ENCODE results near the gene NR3C1. TPM values are rescaled to one million over a fixed set of nuclear protein-coding genes. Genes with fewer than 3 reads are reported as not detected.

Gene NR3C1
- total and polyA plus RNA-seq, 7 experiments from 2014 or later: 68.0 to 140 (median 100.0) TPM

- ATAC-seq: peak; percentile 87
- peak overlapping the region; percentile 81 for H3K27ac ChIP-seq (ENCODE audit: low read depth, low read length)
- Mint-ChIP-seq H3K4me1 (peaks cover 35 to 71% (median 66%) of the 10 kb centered on the region in 7 donors), H3K9me3 (peaks cover 0 to 3% (median 0%) of the 10 kb centered on the region in 11 donors), H3K36me3 (peaks cover 0 to 8% (median 0%) of the 10 kb centered on the region in 5 donors), H3K27ac (peak overlapping the region; percentile 91 to 100 (median 98)), H3K4me3 (peak overlapping the region; percentile 93 to 99 (median 96)), H3K27me3 (no peaks in the 10 kb centered on the region)
- no peaks in the 10 kb centered on the region for H3K27me3 ChIP-seq (ENCODE audit: control insufficient read depth in 2 of 2, insufficient read depth in 2 of 2, low read length in 2 of 2)
- H3K4me3 ChIP-seq (ENCODE audit: low read length): peak overlapping the region; percentile 70
- H3K36me3 ChIP-seq (ENCODE audit: control insufficient read depth in 2 of 3, insufficient read depth in 3 of 3, low read length in 3 of 3): no peaks in the 10 kb centered on the region
- CTCF ChIA-PET: interaction anchor here (0.7 to 2.4 kb wide), 7 partner anchors 17 to 711 kb away, joined by 3 to 16 read pairs (median 4); partner anchors contain the start of gene NR3C1
- H3K4me1 ChIP-seq (ENCODE audit: control insufficient read depth in 2 of 2, insufficient read depth in 2 of 2, low read length in 2 of 2): peaks cover 20 to 27% of the 10 kb centered on the region in 2 donors
- H3K9me3 ChIP-seq (ENCODE audit: control insufficient read depth in 2 of 3, low read length in 3 of 3): no peaks in the 10 kb centered on the region
- POLR2A ChIA-PET: interaction anchor here (0.6 to 5.8 kb wide), 23 partner anchors 8 to 1888 kb away, joined by 3 to 178 read pairs (median 5); partner anchors contain the start of genes NDFIP1 and NR3C1
- DNase-seq: peak in 8 of 9 donors; percentile 21 to 85 (median 78)
- intact Hi-C loops (cut with micrococcal nuclease): loop anchor here (1.0 kb wide), 2 partner anchors 30 to 758 kb away; no protein-coding TSS in a partner anchor
Observed at GRCh38 chr5:143434261-143435209, 31.0 kb upstream of the NR3C1 start.

GRCh38 chr5:143433670-143434069 is 30.2 kb upstream of the NR3C1 start:
- H3K4me3 ChIP-seq (ENCODE audit: low read length): peak overlapping the region; percentile 70

GRCh38 chr5:143432658-143433239 is 29.3 kb upstream of the NR3C1 start:
- Histone ChIP-seq H3K36me3 (ENCODE audit: control insufficient read depth in 2 of 3, insufficient read depth in 3 of 3, low read length in 3 of 3) (no peaks in the 10 kb centered on the region), H3K4me3 (ENCODE audit: low read length) (no peak overlapping the region), H3K9me3 (ENCODE audit: control insufficient read depth in 2 of 3, low read length in 3 of 3) (no peaks in the 10 kb centered on the region), H3K27ac (ENCODE audit: low read depth, low read length) (no peak overlapping the region), H3K27me3 (ENCODE audit: control insufficient read depth in 2 of 2, insufficient read depth in 2 of 2, low read length in 2 of 2) (no peaks in the 10 kb centered on the region), H3K4me1 (ENCODE audit: control insufficient read depth in 2 of 2, insufficient read depth in 2 of 2, low read length in 2 of 2) (peaks cover 20 to 27% of the 10 kb centered on the region in 2 donors)
- Mint-ChIP-seq H3K36me3 (peaks cover 0 to 19% (median 2%) of the 10 kb centered on the region in 5 donors), H3K4me3 (peak overlapping the region in 3 of 10 donors; percentile 3 to 36 (median 34)), H3K27me3 (no peaks in the 10 kb centered on the region), H3K4me1 (peaks cover 39 to 76% (median 62%) of the 10 kb centered on the region in 7 donors), H3K9me3 (peaks cover 0 to 3% (median 0%) of the 10 kb centered on the region in 11 donors), H3K27ac (peak overlapping the region in 7 of 9 donors; percentile 0 to 98 (median 34))
- DNase-seq (no peak), ATAC-seq (no peak)
- ChIA-PET POLR2A (interaction anchor here (1.7 to 5.8 kb wide), 5 partner anchors 18 to 737 kb away, joined by 4 to 178 read pairs (median 6); partner anchors contain the start of gene NR3C1), CTCF (interaction anchor here (2.4 kb wide), 1 partner anchor 29 kb away, joined by 16 read pairs; the partner anchor contains the start of gene NR3C1)
- intact Hi-C loops (cut with micrococcal nuclease): no loop called here

More at GRCh38 chr5:143433670-143434069, 30.2 kb upstream of the NR3C1 start:
- POLR2A ChIA-PET: interaction anchor here (1.0 to 5.8 kb wide), 10 partner anchors 10 to 757 kb away, joined by 3 to 178 read pairs (median 5); partner anchors contain the start of gene NR3C1
- Mint-ChIP-seq H3K4me1 (peaks cover 39 to 77% (median 66%) of the 10 kb centered on the region in 7 donors), H3K36me3 (peaks cover 0 to 13% (median 0%) of the 10 kb centered on the region in 5 donors), H3K9me3 (peaks cover 0 to 3% (median 0%) of the 10 kb centered on the region in 11 donors), H3K4me3 (peak overlapping the region; percentile 93 to 99 (median 96)), H3K27me3 (no peaks in the 10 kb centered on the region), H3K27ac (peak overlapping the region; percentile 91 to 100 (median 98))
- H3K36me3 ChIP-seq (ENCODE audit: control insufficient read depth in 2 of 3, insufficient read depth in 3 of 3, low read length in 3 of 3): no peaks in the 10 kb centered on the region
- peak overlapping the region; percentile 81 for H3K27ac ChIP-seq (ENCODE audit: low read depth, low read length)
- peaks cover 20 to 27% of the 10 kb centered on the region in 2 donors for H3K4me1 ChIP-seq (ENCODE audit: control insufficient read depth in 2 of 2, insufficient read depth in 2 of 2, low read length in 2 of 2)
- H3K9me3 ChIP-seq (ENCODE audit: control insufficient read depth in 2 of 3, low read length in 3 of 3): no peaks in the 10 kb centered on the region
- no peaks in the 10 kb centered on the region for H3K27me3 ChIP-seq (ENCODE audit: control insufficient read depth in 2 of 2, insufficient read depth in 2 of 2, low read length in 2 of 2)
- DNase-seq (peak in 1 of 9 donors; percentile 7), ATAC-seq (no peak)
- CTCF ChIA-PET: interaction anchor here (0.7 to 2.4 kb wide), 6 partner anchors 16 to 134 kb away, joined by 3 to 16 read pairs (median 4); partner anchors contain the start of gene NR3C1
- intact Hi-C loops (cut with micrococcal nuclease): loop anchor here in 1 of 2 donors (1.0 kb wide), 1 partner anchor 29 kb away; no protein-coding TSS in a partner anchor

GRCh38 chr5:143431789-143432188 is 28.3 kb upstream of the NR3C1 start:
- intact Hi-C loops (cut with micrococcal nuclease): no loop called here
- Histone ChIP-seq H3K36me3 (ENCODE audit: control insufficient read depth in 2 of 3, insufficient read depth in 3 of 3, low read length in 3 of 3) (no peaks in the 10 kb centered on the region), H3K4me1 (ENCODE audit: control insufficient read depth in 2 of 2, insufficient read depth in 2 of 2, low read length in 2 of 2) (peaks cover 18 to 27% of the 10 kb centered on the region in 2 donors), H3K9me3 (ENCODE audit: control insufficient read depth in 2 of 3, low read length in 3 of 3) (no peaks in the 10 kb centered on the region), H3K4me3 (ENCODE audit: low read length) (no peak overlapping the region), H3K27me3 (ENCODE audit: control insufficient read depth in 2 of 2, insufficient read depth in 2 of 2, low read length in 2 of 2) (no peaks in the 10 kb centered on the region), H3K27ac (ENCODE audit: low read depth, low read length) (no peak overlapping the region)
- DNase-seq (no peak), ATAC-seq (no peak)
- H3K27me3 Mint-ChIP-seq: no peaks in the 10 kb centered on the region
- H3K36me3 Mint-ChIP-seq: peaks cover 0 to 19% (median 2%) of the 10 kb centered on the region in 5 donors
- H3K9me3 Mint-ChIP-seq: peaks cover 0 to 3% (median 0%) of the 10 kb centered on the region in 11 donors
- H3K27ac Mint-ChIP-seq: peak overlapping the region in 8 of 9 donors; percentile 0 to 98 (median 38)
- peak overlapping the region in 2 of 10 donors; percentile 18 to 36 for H3K4me3 Mint-ChIP-seq
- peaks cover 33 to 66% (median 52%) of the 10 kb centered on the region in 7 donors for H3K4me1 Mint-ChIP-seq
- CTCF ChIA-PET: interaction anchor here (0.6 kb wide), 1 partner anchor 209 kb away, joined by 4 read pairs; no protein-coding TSS in a partner anchor
- POLR2A ChIA-PET: interaction anchor here (5.8 kb wide), 1 partner anchor 28 kb away, joined by 178 read pairs; the partner anchor contains the start of gene NR3C1

GRCh38 chr5:143428738-143429420 is 25.4 kb upstream of the NR3C1 start:
- H3K9me3 ChIP-seq (ENCODE audit: control insufficient read depth in 2 of 3, low read length in 3 of 3): no peaks in the 10 kb centered on the region
- no peaks in the 10 kb centered on the region for H3K27me3 Mint-ChIP-seq
- CTCF ChIA-PET: no interaction called here
- POLR2A ChIA-PET: no interaction called here
- peaks cover 0 to 26% (median 9%) of the 10 kb centered on the region in 5 donors for H3K36me3 Mint-ChIP-seq
- H3K4me1 Mint-ChIP-seq: peaks cover 5 to 37% (median 25%) of the 10 kb centered on the region in 7 donors
- no peaks in the 10 kb centered on the region for H3K27me3 ChIP-seq (ENCODE audit: control insufficient read depth in 2 of 2, insufficient read depth in 2 of 2, low read length in 2 of 2)
- intact Hi-C loops (cut with micrococcal nuclease): no loop called here
- DNase-seq (no peak), ATAC-seq (peak; percentile 20)
- no peak overlapping the region for H3K4me3 ChIP-seq (ENCODE audit: low read length)
- H3K27ac ChIP-seq (ENCODE audit: low read depth, low read length): no peak overlapping the region
- peaks cover 0 to 3% (median 0%) of the 10 kb centered on the region in 11 donors for H3K9me3 Mint-ChIP-seq
- peaks cover 4 to 12% of the 10 kb centered on the region in 2 donors for H3K4me1 ChIP-seq (ENCODE audit: control insufficient read depth in 2 of 2, insufficient read depth in 2 of 2, low read length in 2 of 2)
- peak overlapping the region in 1 of 9 donors; percentile 14 for H3K27ac Mint-ChIP-seq
- H3K4me3 Mint-ChIP-seq: no peak overlapping the region
- no peaks in the 10 kb centered on the region for H3K36me3 ChIP-seq (ENCODE audit: control insufficient read depth in 2 of 3, insufficient read depth in 3 of 3, low read length in 3 of 3)

All from naive thymus-derived CD4-positive, alpha-beta T cell (primary cell).